ENCODE results near the gene PCDH7.

GRCh38 chr4:30756553-30756952, 36.4 kb downstream of the PCDH7 start:
- TF ChIP-seq RAD21 (IDR thresholded peaks at IDR 0.05; ENCODE audit: low read depth) (no peak), POLR2AphosphoS5 (IDR thresholded peaks at IDR 0.05; ENCODE audit: low read depth, low read length) (peak; percentile 60), CTCF (IDR thresholded peaks at IDR 0.05 in 2 of 3, conservative IDR thresholded peaks at IDR 0.05 in 1 of 3; ENCODE audit: borderline replicate concordance in 1 of 3, insufficient read depth in 1 of 3, low read depth in 2 of 3, low read length in 2 of 3) (no peak), MAX (IDR thresholded peaks at IDR 0.05) (no peak), ZBTB33 (IDR thresholded peaks at IDR 0.05; ENCODE audit: extremely low read depth, insufficient replicate concordance, low read length) (no peak), EZH2phosphoT487 (IDR thresholded peaks at IDR 0.05; ENCODE audit: borderline replicate concordance) (no peak), ZNF274 (IDR thresholded peaks at IDR 0.05; ENCODE audit: low read depth, low read length) (no peak), POLR2A (IDR thresholded peaks at IDR 0.05; ENCODE audit: borderline replicate concordance, extremely low read depth, insufficient read depth, insufficient read length) (peak; percentile 38), EZH2 (IDR thresholded peaks at IDR 0.05) (no peak), SIN3A (IDR thresholded peaks at IDR 0.05; ENCODE audit: low read depth) (no peak)

All from HCT116 (cell line).